ENCODE measurements around the gene TUBGCP3.

The TUBGCP3 gene

DNA sequence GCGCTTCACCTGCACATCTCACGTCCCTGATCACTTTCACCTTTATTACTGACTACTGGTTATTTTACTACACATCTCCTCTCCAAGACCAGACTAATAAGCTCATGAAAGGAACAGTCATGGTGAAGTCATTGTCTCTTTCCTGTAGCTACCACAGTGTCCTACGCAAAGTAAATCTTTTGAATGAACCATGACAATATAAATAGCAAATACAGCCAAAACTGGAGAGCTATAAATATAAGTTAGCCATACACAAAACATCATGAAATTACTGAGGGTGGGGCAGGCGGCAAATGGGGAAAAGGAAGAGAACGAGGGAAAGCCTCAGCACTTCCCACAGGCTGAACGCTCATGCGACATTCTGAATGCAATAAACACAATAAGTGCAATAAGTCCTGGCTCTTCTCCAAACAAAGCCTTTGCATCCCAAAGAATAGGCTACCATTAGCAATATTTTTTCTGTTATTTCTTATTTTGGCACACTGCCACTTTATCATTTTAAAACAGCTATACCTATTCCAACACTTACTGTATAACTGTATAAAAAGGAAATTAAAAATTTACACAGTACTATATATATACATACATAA is 62.5 kb downstream of the TUBGCP3 start:
- H3K4me3 Mint-ChIP-seq, result no peak overlapping the region
- no peaks in the 10 kb centered on the region for H3K27me3 Mint-ChIP-seq (ENCODE audit: low read depth, poor library complexity)
- no peak overlapping the region for H3K27ac Mint-ChIP-seq
- peaks cover 13% of the 10 kb centered on the region for H3K36me3 Mint-ChIP-seq (ENCODE audit: low read depth)
- DNase-seq, result no peak
- H3K4me1 Mint-ChIP-seq, result no peaks in the 10 kb centered on the region
- TF ChIP-seq, protein P1, sequence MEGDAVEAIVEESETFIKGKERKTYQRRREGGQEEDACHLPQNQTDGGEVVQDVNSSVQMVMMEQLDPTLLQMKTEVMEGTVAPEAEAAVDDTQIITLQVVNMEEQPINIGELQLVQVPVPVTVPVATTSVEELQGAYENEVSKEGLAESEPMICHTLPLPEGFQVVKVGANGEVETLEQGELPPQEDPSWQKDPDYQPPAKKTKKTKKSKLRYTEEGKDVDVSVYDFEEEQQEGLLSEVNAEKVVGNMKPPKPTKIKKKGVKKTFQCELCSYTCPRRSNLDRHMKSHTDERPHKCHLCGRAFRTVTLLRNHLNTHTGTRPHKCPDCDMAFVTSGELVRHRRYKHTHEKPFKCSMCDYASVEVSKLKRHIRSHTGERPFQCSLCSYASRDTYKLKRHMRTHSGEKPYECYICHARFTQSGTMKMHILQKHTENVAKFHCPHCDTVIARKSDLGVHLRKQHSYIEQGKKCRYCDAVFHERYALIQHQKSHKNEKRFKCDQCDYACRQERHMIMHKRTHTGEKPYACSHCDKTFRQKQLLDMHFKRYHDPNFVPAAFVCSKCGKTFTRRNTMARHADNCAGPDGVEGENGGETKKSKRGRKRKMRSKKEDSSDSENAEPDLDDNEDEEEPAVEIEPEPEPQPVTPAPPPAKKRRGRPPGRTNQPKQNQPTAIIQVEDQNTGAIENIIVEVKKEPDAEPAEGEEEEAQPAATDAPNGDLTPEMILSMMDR (IDR thresholded peaks at IDR 0.05), result no peak
- H3K9me3 Mint-ChIP-seq, result no peaks in the 10 kb centered on the region

DNA sequence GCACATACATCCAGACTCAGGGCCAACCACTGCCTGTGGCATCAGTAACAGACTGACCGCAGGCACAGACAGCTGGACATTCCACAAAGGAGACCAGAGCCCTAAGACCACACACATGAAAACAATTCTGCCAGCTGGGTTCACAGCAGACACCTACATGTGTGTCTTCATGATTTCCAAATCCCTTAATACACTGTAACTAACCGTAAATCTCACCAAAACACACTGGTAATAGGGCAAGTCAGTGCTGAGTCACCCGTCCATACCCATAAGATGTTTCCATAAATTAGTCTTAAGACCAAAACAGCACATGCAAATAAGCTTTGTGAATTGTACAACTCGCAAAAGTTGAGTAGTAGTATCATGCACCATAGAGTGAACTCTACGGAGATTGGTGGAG is 65.4 kb downstream of the TUBGCP3 start:
- DNase-seq, result no peak
- H3K4me3 Mint-ChIP-seq, result no peak overlapping the region
- H3K36me3 Mint-ChIP-seq (ENCODE audit: low read depth), result peaks cover 16% of the 10 kb centered on the region
- H3K27me3 Mint-ChIP-seq (ENCODE audit: low read depth, poor library complexity), result no peaks in the 10 kb centered on the region
- H3K27ac Mint-ChIP-seq, result no peak overlapping the region
- no peaks in the 10 kb centered on the region for H3K9me3 Mint-ChIP-seq
- H3K4me1 Mint-ChIP-seq, result no peaks in the 10 kb centered on the region
- TF ChIP-seq, protein P1 (IDR thresholded peaks at IDR 0.05), result no peak

DNA sequence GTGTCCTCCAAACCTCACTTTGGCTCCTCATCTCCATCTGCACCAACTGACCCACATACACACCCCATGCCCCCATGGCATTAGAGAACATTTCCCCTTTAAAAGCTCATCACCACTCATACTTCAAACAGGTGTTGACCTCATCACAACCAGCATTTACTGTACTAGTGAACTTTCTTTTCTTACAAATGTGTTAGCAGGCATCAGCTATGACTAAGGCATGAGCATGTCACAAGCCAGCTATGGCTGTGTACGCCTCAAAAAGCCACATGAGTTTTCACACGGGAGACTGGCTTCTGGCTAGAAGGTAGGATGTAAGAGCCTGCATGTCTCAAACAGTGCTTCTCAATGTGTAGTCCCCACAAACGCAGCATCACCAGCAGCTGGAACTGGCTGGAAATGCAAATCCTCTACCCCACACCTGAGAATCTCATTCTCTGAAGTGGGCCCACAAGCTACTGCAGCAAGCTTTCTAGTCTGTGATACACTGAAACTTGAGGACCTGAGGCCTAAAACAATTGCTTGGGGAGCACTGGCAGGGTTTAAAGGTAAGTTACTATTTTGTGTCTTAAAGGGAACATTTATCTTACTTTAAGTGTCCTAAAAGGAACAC is 66.8 kb downstream of the TUBGCP3 start:
- H3K27me3 Mint-ChIP-seq (ENCODE audit: low read depth, poor library complexity), result no peaks in the 10 kb centered on the region
- H3K4me1 Mint-ChIP-seq, result no peaks in the 10 kb centered on the region
- H3K27ac Mint-ChIP-seq, result no peak overlapping the region
- DNase-seq, result no peak
- TF ChIP-seq, protein P1 (IDR thresholded peaks at IDR 0.05), result no peak
- H3K36me3 Mint-ChIP-seq (ENCODE audit: low read depth), result peaks cover 24% of the 10 kb centered on the region
- no peak overlapping the region for H3K4me3 Mint-ChIP-seq
- no peaks in the 10 kb centered on the region for H3K9me3 Mint-ChIP-seq

DNA sequence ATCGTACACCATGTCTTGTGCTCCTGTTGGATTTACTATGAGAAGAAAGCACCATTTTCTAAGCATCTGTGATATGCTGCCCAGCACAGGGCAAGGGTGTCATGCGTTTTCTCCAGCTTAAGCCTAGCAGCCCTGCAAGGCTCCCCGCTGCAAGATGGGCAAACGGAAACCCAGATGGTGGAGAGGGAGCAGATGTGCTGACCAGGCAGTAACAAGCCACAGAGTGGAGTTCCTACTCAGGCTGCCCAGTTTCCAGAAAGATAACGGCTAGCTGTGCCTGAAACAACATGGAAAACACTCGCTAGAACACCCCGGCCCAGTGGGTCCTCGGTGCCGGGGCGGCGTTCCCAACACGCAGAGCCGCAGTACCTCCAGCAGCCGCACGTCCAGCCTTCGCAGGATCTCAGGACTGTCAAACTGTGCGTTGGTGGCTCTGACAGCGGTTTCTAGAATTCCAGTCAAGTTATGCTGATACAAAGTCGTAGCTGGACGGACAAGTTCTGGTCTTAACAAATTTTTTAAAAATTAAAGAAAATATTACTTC is 68.4 kb downstream of the TUBGCP3 start:
- Mint-ChIP-seq H3K27ac (no peak overlapping the region), H3K4me1 (no peaks in the 10 kb centered on the region), H3K9me3 (no peaks in the 10 kb centered on the region), H3K27me3 (ENCODE audit: low read depth, poor library complexity) (no peaks in the 10 kb centered on the region), H3K36me3 (ENCODE audit: low read depth) (peaks cover 27% of the 10 kb centered on the region), H3K4me3 (no peak overlapping the region)
- DNase-seq, result no peak
- TF ChIP-seq, protein P1 (IDR thresholded peaks at IDR 0.05), result no peak

DNA sequence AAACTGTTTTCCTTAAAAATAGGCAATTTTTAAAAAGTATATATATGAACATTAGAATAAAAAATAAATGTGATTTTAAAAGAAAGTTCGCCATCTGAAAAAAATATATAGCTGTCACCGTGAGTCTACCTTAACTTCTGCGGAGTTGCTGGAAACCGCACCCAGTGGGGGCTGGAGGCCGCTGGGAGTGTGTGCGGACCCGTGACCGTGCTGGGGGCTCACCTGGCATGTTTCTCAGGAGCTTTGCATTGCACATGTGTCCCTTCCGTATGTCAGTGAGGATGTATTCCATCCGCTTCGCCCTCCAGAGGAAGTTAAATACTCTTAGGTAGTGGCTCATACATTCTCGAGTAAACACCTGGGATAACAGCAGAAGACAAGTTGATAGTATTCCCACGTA is 71.7 kb downstream of the TUBGCP3 start:
- Mint-ChIP-seq H3K27me3 (ENCODE audit: low read depth, poor library complexity) (no peaks in the 10 kb centered on the region), H3K36me3 (ENCODE audit: low read depth) (peaks cover 28% of the 10 kb centered on the region), H3K9me3 (no peaks in the 10 kb centered on the region), H3K4me3 (no peak overlapping the region), H3K4me1 (no peaks in the 10 kb centered on the region), H3K27ac (no peak overlapping the region)
- TF ChIP-seq, protein P1 (IDR thresholded peaks at IDR 0.05), result no peak
- no peak for DNase-seq

DNA sequence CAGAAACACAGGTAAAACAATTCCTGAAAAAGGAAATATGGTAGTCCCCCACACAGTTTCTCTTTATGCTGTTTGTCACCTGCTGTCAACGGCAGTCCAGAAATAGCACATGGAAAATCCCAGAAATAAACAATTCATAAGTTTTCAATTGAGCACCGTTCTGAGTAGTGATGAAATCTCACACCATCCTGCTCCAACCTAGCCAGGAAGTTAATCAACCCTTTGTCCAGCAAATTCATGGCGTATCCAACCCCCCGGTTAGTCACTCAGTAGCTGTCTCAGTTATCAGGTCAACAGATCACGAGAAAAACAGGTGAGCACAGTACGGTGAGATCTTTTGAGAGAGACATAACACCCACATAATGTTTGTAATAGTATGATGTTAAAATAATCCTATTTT is 74.2 kb downstream of the TUBGCP3 start:
- TF ChIP-seq, protein P1 (IDR thresholded peaks at IDR 0.05), result no peak
- Mint-ChIP-seq H3K4me3 (no peak overlapping the region), H3K27me3 (ENCODE audit: low read depth, poor library complexity) (no peaks in the 10 kb centered on the region), H3K27ac (no peak overlapping the region), H3K36me3 (ENCODE audit: low read depth) (peaks cover 22% of the 10 kb centered on the region), H3K4me1 (peaks cover 8% of the 10 kb centered on the region), H3K9me3 (no peaks in the 10 kb centered on the region)
- no peak for DNase-seq
